Large intestine (tissue), 3 donors: Measurements from ENCODE around the gene PFKP. TPM values are rescaled to one million over a fixed set of nuclear protein-coding genes. Genes with fewer than 3 reads are reported as not detected.

Experiments used
- DNase-seq, 2 donors: peaks; one replicate each; pipeline versions ENCODE4 v3.0.0 to v3.0.0-alpha.2; 2013
- H3K27ac ChIP-seq: one replicate; pipeline ENCODE4 v1.5.1; 2013; ENCODE audit warnings: low read length
- H3K27me3 ChIP-seq: 2 replicates; pipeline ENCODE4 v1.6.1; 2013; ENCODE audit warnings: low read length; ENCODE audit not compliant: control insufficient read depth, insufficient read depth
- H3K36me3 ChIP-seq: 2 replicates; pipeline ENCODE4 v1.6.1; 2013; ENCODE audit warnings: low read length; ENCODE audit not compliant: control insufficient read depth, insufficient read depth
- H3K4me1 ChIP-seq: one replicate; pipeline ENCODE4 v1.6.1; 2013; ENCODE audit warnings: low read length; ENCODE audit not compliant: control insufficient read depth, insufficient read depth
- H3K4me3 ChIP-seq: one replicate; pipeline ENCODE4 v1.5.1; 2013; ENCODE audit warnings: low read length
- H3K9me3 ChIP-seq: one replicate; pipeline ENCODE4 v1.6.1; 2013; ENCODE audit warnings: mild to moderate bottlenecking, low read depth, low read length, moderate library complexity; ENCODE audit not compliant: control insufficient read depth
- WGBS: methylation state at CpG from one replicate; pipeline ENCODE4 v1.1.5; 2013; ENCODE audit warnings: low lambda C conversion rate; ENCODE audit not compliant: insufficient coverage; 5-methylcytosine and 5-hydroxymethylcytosine counted together
- polyA plus RNA-seq: library from polyadenylated mRNA; unstranded; fragments of 120-200 nt; gene quantifications from one replicate; pipeline ENCODE4 v1.2.1, GENCODE V29; 2013

PFKP gene
- polyA plus RNA-seq, 1 donor = 29.2 TPM

GRCh38 chr10:3030765-3031164 is 36.6 kb upstream of the PFKP start:
- no peak for DNase-seq
- H3K9me3 ChIP-seq = no peaks in the 10 kb centered on the region
- H3K36me3 ChIP-seq = no peaks in the 10 kb centered on the region
- 60% methylated on average over 2 of the region's 5 CpGs for WGBS
- no peak overlapping the region for H3K4me3 ChIP-seq
- H3K4me1 ChIP-seq = no peaks in the 10 kb centered on the region
- H3K27ac ChIP-seq = no peak overlapping the region
- no peaks in the 10 kb centered on the region for H3K27me3 ChIP-seq

DNA sequence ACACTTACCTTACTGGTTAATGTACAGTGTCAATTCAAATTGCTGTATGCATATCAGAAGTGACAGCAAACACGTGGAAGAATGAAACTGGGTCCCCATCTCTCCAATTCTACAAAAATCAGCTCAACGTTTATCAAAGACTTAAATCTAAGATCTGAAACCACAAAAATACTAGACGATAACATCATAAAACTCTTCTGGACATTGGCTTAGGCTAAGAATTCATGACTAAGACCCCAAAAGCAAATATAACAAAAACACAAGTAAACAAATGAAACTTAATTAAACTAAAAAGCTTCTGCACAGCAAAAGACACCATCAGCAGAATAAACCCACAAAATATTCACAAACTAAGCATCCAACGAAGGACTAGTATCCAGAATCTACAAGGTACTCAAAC is 35.9 kb upstream of the PFKP start:
- no peaks in the 10 kb centered on the region for H3K9me3 ChIP-seq
- no peak for DNase-seq
- H3K4me3 ChIP-seq = no peak overlapping the region
- no peaks in the 10 kb centered on the region for H3K36me3 ChIP-seq
- H3K4me1 ChIP-seq = no peaks in the 10 kb centered on the region
- no peaks in the 10 kb centered on the region for H3K27me3 ChIP-seq
- no peak overlapping the region for H3K27ac ChIP-seq
- 64% methylated on average over 3 of the region's 4 CpGs for WGBS

DNA sequence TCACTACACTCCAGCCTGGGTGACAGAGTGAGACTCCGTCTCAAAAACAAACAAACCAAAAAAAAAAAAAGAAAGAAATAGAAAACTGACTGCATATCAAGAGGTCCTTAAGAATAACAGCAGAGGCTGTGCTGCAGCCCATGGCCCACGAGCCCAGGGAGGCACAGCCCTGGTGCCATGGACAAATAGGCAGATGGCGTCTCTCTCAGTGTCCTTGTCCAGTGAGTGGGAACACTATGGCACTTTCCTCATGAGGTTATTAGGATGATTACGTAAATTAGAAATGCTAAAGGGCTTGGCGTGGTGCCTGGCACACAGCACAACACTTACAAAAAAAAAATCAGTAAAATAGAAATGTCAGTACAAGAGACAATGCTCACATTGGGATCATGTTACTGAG is 33.4 kb upstream of the PFKP start:
- no peaks in the 10 kb centered on the region for H3K9me3 ChIP-seq
- no peak overlapping the region for H3K4me3 ChIP-seq
- DNase-seq = no peak
- no CpG with 5 or more reads among the region's 5 CpGs for WGBS
- H3K4me1 ChIP-seq = no peaks in the 10 kb centered on the region
- H3K27ac ChIP-seq = no peak overlapping the region
- no peaks in the 10 kb centered on the region for H3K36me3 ChIP-seq
- H3K27me3 ChIP-seq = no peaks in the 10 kb centered on the region

- no peaks in the 10 kb centered on the region for H3K9me3 ChIP-seq
- no peak overlapping the region for H3K4me3 ChIP-seq
- no peaks in the 10 kb centered on the region for H3K4me1 ChIP-seq
- H3K27me3 ChIP-seq = no peaks in the 10 kb centered on the region
- DNase-seq = no peak
- no peaks in the 10 kb centered on the region for H3K36me3 ChIP-seq
- WGBS = 84% methylated on average over 3 of the region's 4 CpGs
- no peak overlapping the region for H3K27ac ChIP-seq
Observed at GRCh38 chr10:3034616-3035015, 32.7 kb upstream of the PFKP start.

GRCh38 chr10:3036155-3037021 is 31.0 kb upstream of the PFKP start:
- H3K27ac ChIP-seq = no peak overlapping the region
- no peaks in the 10 kb centered on the region for H3K36me3 ChIP-seq
- no peak overlapping the region for H3K4me3 ChIP-seq
- no peaks in the 10 kb centered on the region for H3K27me3 ChIP-seq
- 100% methylated on average over 2 of the region's 8 CpGs for WGBS
- no peaks in the 10 kb centered on the region for H3K9me3 ChIP-seq
- H3K4me1 ChIP-seq = no peaks in the 10 kb centered on the region
- no peak for DNase-seq

GRCh38 chr10:3037182-3037581 is 30.2 kb upstream of the PFKP start:
- Histone ChIP-seq H3K4me1 (no peaks in the 10 kb centered on the region), H3K9me3 (no peaks in the 10 kb centered on the region), H3K36me3 (no peaks in the 10 kb centered on the region), H3K27ac (no peak overlapping the region), H3K4me3 (no peak overlapping the region), H3K27me3 (no peaks in the 10 kb centered on the region)
- DNase-seq = no peak
- WGBS = no CpG with 5 or more reads among the region's 4 CpGs

- DNase-seq = no peak
- Histone ChIP-seq H3K36me3 (no peaks in the 10 kb centered on the region), H3K4me3 (no peak overlapping the region), H3K9me3 (no peaks in the 10 kb centered on the region), H3K27me3 (no peaks in the 10 kb centered on the region), H3K27ac (no peak overlapping the region), H3K4me1 (no peaks in the 10 kb centered on the region)
- WGBS = 100% methylated on average over 1 of the region's 1 CpG
Observed at GRCh38 chr10:3040069-3040468, 27.3 kb upstream of the PFKP start.

GRCh38 chr10:3042589-3042988 is 24.8 kb upstream of the PFKP start:
- Histone ChIP-seq H3K27me3 (no peaks in the 10 kb centered on the region), H3K9me3 (no peaks in the 10 kb centered on the region), H3K36me3 (no peaks in the 10 kb centered on the region), H3K4me1 (peaks cover 14% of the 10 kb centered on the region), H3K27ac (no peak overlapping the region), H3K4me3 (no peak overlapping the region)
- no peak for DNase-seq
- no CpG with 5 or more reads among the region's 10 CpGs for WGBS

GRCh38 chr10:3043512-3044368 is 23.6 kb upstream of the PFKP start:
- WGBS = no CpG with 5 or more reads among the region's 16 CpGs
- peak; percentile 58 to 64 for DNase-seq
- no peak overlapping the region for H3K4me3 ChIP-seq
- peaks cover 20% of the 10 kb centered on the region for H3K4me1 ChIP-seq
- H3K9me3 ChIP-seq = no peaks in the 10 kb centered on the region
- H3K27me3 ChIP-seq = no peaks in the 10 kb centered on the region
- no peak overlapping the region for H3K27ac ChIP-seq
- H3K36me3 ChIP-seq = no peaks in the 10 kb centered on the region

DNA sequence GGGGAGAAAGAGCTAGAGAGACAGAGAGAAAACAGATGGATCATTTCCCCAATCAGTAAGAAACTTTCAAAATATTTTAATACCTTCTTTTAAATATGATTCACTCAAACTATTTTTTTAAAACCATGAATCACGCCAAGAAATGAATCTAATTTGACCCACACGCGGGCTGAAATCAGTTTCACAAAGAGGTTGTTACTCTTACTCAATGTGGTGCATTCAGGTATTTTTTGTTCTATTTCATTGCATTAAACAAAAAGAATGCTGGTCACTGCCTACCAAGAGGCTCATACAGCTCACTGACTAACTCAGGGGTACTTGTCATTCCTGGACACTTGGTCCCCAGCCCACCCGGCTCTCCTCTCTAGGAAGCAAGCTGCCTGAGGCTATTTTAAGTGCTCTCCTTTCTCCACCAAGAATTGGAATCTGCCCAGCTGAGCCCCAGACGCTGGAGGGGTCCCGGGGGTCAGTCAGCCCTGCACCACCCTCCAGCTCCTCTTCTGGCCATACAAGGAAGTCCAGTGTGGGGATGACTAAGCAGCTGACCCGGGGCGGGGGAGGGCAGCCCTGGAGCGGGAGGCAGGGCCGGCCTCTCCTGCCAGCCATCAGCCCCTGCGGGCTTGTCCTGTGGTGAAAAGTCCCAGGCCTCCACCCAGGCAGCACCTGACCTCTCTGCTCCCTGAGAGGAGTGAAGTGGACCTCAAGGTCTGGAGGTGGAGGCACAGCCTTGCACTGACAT is 21.7 kb upstream of the PFKP start:
- Histone ChIP-seq H3K4me3 (no peak overlapping the region), H3K4me1 (peaks cover 20% of the 10 kb centered on the region), H3K9me3 (no peaks in the 10 kb centered on the region), H3K27ac (peak overlapping the region; percentile 53), H3K36me3 (no peaks in the 10 kb centered on the region), H3K27me3 (no peaks in the 10 kb centered on the region)
- WGBS = 100% methylated on average over 1 of the region's 11 CpGs
- peak in 1 of 2 donors; percentile 43 for DNase-seq
